ENCODE results near the gene ITPKA. TPM values are rescaled to one million over a fixed set of nuclear protein-coding genes. Genes with fewer than 3 reads are reported as not detected.

Gene ITPKA
- 0.91 and 0.93 TPM in 2 replicates for total RNA-seq

GRCh38 chr15:41493205-41493901 is at the start of gene ITPKA:
Gene ITPKA (plus strand): TSS chr15:41493874. CDS start chr15:41493928, 54 bp downstream.
- intact Hi-C loops (cut with micrococcal nuclease): loop anchor here (5.0 kb wide), 1 partner anchor 64 kb away; the partner anchor contains the start of gene TYRO3

GRCh38 chr15:41445399-41445798 is 48.3 kb upstream of the ITPKA start:
- intact Hi-C loops (cut with micrococcal nuclease): no loop called here

GRCh38 chr15:41462084-41462795 is 31.4 kb upstream of the ITPKA start:
- intact Hi-C loops (cut with micrococcal nuclease): loop anchor here (10.0 kb wide), 1 partner anchor 83 kb away; the partner anchor contains the start of gene RPAP1

- intact Hi-C loops (cut with micrococcal nuclease): loop anchor here (10.0 kb wide), 1 partner anchor 80 kb away; the partner anchor contains the start of gene RPAP1
Observed at GRCh38 chr15:41464889-41465580, 28.6 kb upstream of the ITPKA start.

- intact Hi-C loops (cut with micrococcal nuclease): loop anchor here (10.0 kb wide), 1 partner anchor 79 kb away; the partner anchor contains the start of gene RPAP1
Observed at GRCh38 chr15:41465822-41466421, 27.8 kb upstream of the ITPKA start.

GRCh38 chr15:41466711-41467110 is 27.0 kb upstream of the ITPKA start:
- intact Hi-C loops (cut with micrococcal nuclease): loop anchor here (10.0 kb wide), 1 partner anchor 78 kb away; the partner anchor contains the start of gene RPAP1

GRCh38 chr15:41469644-41470043 is 24.0 kb upstream of the ITPKA start:
- intact Hi-C loops (cut with micrococcal nuclease): loop anchor here (10.0 kb wide), 1 partner anchor 75 kb away; the partner anchor contains the start of gene RPAP1

GRCh38 chr15:41473418-41473817 is 20.3 kb upstream of the ITPKA start:
- intact Hi-C loops (cut with micrococcal nuclease): no loop called here

GRCh38 chr15:41474436-41474835 is 19.2 kb upstream of the ITPKA start:
- intact Hi-C loops (cut with micrococcal nuclease): no loop called here

GRCh38 chr15:41474941-41475340 is 18.7 kb upstream of the ITPKA start:
- intact Hi-C loops (cut with micrococcal nuclease): no loop called here

GRCh38 chr15:41476416-41477048 is 17.1 kb upstream of the ITPKA start:
- intact Hi-C loops (cut with micrococcal nuclease): no loop called here

GRCh38 chr15:41480396-41481140 is 13.1 kb upstream of the ITPKA start:
- intact Hi-C loops (cut with micrococcal nuclease): no loop called here

GRCh38 chr15:41482110-41482877 is 11.4 kb upstream of the ITPKA start:
- intact Hi-C loops (cut with micrococcal nuclease): no loop called here

GRCh38 chr15:41483115-41483514 is 10.6 kb upstream of the ITPKA start:
- intact Hi-C loops (cut with micrococcal nuclease): no loop called here

- intact Hi-C loops (cut with micrococcal nuclease): no loop called here
Observed at GRCh38 chr15:41483519-41483918, 10.2 kb upstream of the ITPKA start.

- intact Hi-C loops (cut with micrococcal nuclease): no loop called here
Observed at GRCh38 chr15:41484937-41485625, 8.6 kb upstream of the ITPKA start.

- intact Hi-C loops (cut with micrococcal nuclease): no loop called here
Observed at GRCh38 chr15:41486286-41486685, 7.4 kb upstream of the ITPKA start.

- intact Hi-C loops (cut with micrococcal nuclease): no loop called here
Observed at GRCh38 chr15:41487381-41487780, 6.3 kb upstream of the ITPKA start.

- intact Hi-C loops (cut with micrococcal nuclease): no loop called here
Observed at GRCh38 chr15:41487802-41488201, 5.9 kb upstream of the ITPKA start.

All from T-helper 2 cell treated with Interferon-gamma antibody and Interleukin-4, amounts not matched to agents 100 ng/mL and 5 ng/mL, for 36 hours (primary cell).